GM18907 (cell line): ENCODE data around the gene CHIT1.

Source experiments
- ATAC-seq: cut with Tn5 transposase; IDR thresholded peaks from one replicate; pipeline ENCODE4 v1.9.1; 2021; ENCODE audit warnings: mild to moderate bottlenecking, moderate library complexity; ENCODE audit not compliant: unreplicated experiment

CHIT1 gene

DNA sequence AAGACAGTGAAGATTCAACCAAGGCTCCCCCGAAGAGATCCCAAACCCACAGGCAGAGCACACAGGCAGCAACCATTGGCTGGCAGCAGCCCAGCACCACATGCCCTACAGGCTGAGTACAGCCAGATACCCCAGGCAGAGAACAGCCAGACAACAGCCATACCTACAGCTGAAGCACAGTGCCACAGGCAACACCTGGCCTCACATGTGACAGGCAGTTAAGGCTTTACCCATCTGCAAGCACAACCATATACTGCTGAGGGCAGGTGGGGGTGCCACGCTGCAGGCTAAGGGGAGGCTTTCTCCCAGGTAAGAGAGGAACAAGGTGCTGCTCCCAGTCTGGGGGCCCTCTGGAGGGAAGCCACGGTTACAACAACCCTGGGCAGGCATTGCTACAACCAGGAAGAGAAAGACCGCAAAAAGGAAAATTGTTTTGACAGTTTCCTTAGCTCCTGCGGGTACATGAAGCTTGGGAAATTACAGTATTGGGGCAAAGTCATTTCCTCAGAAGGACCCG is 12.3 kb downstream of the CHIT1 start:
- no peak for ATAC-seq

DNA sequence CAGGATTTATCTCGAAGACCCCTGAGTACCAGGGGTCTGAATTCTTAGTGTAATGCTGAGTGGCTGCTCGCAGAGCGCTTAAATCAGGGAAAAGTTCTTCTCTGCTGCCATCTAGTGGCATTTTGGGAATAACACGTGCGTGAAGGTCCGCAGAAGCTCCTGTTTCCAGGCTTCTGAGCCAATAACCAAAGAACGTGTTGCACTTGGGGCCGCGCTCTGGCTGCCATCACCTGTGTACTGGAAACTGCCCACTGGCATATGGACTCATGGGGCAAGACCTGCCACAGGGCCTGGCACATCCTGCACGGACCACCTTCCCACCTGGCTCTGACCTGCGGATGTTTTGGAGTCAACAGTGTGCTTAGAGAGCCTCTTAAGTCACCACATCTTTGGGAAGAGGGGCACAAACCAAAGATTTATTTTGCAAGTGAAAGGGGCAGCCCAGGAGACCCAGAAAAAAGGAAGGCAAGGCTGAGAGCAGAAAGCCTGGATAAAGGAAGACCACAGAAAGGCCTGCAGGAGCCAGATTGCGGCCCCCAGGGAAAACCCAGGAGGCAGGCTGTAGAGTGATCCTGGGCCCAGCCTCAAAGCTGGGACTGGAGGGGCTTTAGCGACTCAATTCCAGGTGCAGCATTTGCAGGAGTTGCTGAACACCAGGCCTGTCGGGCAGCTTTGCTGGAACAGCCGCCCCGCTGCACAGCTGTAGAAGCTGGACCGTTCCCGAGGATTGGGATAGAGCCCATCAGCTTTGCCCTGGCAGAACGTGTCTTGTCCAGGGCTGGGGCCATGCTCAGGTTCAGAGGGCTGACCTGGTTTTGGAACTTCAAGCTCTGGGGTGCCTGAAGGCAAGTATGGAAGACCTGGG is 13.0 kb downstream of the CHIT1 start:
- no peak for ATAC-seq

DNA sequence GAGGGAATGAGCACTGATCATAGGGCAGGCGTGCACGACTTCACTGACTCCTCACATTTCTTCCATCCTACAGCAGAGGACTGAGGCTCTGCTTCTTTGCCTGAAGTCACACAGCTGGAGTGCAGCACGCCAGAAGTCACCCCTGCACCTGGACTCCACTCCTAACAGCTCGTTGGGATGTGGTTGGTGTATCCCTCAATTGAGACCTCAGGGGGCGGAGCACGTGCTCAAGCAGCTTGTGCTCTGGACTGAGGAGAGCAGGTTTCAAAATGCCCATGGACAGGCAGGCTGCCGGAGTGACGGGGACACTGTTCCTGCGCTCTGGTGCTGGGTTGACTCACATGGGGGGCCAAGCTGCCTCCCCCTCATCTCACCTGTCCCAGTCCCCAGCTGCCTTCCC is 13.9 kb downstream of the CHIT1 start:
- no peak for ATAC-seq

DNA sequence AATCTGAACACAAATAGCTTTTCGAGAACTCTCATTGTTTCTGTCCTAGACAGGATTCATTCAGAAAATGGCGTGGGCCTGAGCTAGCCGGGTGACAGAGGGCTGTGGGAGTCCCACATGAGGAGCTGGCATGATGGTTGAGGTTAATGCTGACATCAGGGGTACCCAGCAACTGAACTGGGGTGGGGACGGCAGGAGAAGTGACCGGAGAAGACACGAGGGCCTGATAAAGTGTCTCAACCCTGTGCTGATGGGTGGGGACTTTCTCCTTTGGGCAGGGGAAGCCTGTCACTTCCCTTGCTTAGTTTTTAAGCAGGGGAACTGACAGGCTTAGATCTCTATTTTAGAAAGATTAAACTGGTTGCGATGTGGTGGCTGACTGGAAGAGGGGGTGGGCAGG is 14.6 kb downstream of the CHIT1 start:
- no peak for ATAC-seq

DNA sequence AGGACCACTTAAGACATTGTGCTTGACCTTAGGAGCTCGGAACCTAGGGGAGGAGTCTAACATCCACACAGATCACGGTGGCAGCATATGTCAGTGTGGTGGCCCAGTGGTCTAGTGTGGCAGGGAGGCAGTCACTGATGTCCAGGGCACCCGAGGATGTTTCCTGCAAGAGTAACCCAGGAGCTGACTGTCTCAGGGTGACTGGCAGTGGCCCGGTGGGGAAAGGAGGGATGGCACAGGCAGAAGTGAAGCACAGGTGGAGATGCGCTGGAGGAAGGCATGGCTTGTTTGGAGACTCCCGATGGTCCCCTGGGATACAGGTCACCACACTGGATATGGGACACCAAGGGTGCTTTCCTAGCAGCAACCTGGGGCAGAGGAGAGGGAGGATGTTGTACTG is 16.3 kb downstream of the CHIT1 start:
- ATAC-seq = no peak

DNA sequence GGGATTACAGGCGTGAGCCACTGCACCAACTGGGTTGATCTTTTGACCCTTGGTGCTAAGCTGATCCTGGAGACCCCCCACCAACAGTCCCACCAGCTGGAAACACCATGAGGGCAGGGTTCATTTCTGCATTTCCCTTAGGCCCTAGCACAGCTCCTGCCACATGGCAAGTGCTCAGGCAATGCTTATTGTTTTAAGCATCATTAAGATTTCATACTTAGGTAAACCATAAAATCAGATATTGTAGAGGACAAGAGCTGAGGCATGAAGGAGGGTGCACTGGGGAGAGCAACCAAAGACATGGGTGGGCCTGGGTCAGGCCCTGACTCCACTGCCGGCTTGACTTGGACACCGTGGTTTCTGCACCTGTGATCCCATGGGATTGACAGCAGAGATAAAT is 17.7 kb downstream of the CHIT1 start:
- no peak for ATAC-seq

DNA sequence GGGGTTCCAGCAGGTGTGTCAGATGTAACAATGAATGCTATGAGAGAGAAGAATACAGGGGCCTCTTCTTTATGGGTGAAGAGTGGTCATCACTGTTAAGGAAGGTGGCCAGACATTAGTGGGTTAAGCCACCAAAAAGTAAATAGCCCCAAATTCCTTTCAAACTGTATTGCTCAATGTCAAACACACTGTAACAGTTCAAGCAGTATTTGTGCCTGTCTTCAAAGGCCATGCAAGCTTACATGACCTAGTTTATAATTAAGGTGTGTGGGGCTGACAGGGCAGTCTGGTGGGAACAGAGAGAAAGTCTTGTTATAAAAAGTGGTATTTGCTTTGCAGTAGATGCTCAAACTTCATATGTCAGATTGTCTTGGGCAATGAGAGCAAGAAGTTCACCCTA is 18.5 kb downstream of the CHIT1 start:
- ATAC-seq = no peak

DNA sequence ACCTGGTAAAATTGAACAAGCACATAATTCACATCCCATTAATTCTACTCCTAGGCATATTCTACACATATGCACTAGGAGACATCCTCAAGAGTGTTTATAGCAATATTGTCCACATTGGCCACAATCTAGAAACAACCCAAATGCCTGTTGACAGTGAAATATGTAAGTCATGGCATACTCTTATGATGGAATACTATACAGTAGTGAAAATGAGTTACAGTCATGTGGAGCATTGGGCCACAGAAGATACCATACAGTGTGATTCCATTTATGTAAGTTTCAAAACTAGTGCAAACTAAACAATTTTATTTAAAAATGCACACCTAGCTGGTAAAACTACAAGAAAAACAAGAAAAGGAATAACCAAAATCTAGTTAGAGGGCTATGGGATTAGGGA is 19.1 kb downstream of the CHIT1 start:
- ATAC-seq = no peak

DNA sequence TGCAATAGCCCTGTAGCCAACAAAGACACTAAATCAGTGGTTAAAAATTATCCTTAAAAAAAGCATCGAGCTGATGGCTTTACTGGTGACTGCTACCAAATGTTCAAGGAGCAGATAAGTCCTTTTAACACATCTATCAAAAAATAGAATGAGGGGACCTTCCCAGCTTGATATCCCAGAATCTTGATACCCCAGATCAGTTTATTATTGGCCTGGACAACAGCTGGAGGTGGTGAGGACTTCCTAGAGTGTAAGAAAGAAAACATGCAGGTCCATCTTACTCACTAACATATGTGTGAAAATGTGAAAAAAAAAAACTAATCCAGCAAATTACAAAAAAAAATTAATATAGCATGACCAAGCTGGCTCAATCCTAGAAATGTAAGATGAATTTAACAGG is 21.3 kb downstream of the CHIT1 start:
- no peak for ATAC-seq

DNA sequence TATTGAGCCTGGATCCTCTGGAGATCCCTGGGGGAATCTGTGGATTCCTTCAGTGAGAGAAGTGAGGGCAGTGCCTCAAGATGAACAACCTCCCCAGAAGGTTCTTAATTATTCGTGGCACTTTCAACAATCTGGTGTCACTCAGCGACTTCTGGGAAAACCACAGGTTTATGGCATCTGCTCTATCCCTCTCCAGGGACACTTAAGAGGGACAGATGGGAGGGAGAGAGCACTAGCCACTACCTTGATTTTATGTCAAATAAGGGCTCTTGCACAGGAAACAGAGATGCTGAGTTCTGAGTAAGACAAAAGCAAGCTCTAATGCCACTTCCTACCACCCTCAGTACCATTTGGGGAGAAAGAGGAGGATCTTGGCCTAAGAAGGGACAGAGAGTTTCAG is 21.7 kb downstream of the CHIT1 start:
- no peak for ATAC-seq

DNA sequence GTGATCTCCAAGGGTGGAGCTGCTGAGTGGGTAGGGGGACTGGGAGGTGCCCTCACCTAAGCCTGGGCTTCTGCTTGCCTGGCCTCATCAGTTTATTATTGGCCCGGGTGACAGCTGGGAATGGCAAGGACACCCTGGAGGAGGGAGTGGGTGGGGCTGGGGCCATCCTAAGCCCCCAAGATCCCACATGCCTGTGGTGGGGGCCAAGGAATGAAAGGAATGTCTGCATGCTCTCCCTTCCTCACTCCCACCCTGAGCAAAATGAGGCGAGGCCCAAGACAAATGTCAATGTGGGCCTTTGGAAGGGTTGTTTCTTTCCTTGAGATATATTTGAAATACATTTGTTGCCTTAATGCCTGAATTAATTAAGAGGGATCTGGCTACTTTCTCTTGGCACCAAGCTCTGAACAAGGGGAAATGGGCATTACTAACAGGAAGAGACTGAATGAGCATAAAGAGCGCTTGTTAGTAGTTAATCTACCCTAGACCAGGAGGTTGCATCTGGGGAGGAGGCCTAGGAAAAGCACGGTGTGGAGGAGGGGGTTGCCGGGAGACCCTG is 23.3 kb downstream of the CHIT1 start:
- ATAC-seq = no peak

DNA sequence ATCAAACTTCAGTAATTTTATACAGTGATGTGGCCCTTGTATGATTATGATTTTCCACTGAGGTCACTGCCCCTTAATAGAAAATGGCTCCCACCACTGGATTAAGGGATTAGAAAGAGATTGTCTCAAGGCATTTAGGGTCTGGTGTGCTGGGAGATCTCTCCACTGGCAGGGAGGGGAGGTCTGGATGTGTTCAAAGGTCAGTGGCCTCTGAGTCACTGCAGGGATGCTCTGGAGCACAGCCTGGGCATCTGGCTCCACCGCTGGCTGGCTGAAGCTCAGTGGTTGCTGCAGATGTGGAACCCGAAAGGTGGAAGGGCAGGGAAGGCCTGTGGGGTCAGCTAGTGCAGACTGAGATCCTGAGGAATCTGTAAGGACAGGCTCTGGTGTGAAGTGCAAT is 24.7 kb downstream of the CHIT1 start:
- ATAC-seq = no peak

DNA sequence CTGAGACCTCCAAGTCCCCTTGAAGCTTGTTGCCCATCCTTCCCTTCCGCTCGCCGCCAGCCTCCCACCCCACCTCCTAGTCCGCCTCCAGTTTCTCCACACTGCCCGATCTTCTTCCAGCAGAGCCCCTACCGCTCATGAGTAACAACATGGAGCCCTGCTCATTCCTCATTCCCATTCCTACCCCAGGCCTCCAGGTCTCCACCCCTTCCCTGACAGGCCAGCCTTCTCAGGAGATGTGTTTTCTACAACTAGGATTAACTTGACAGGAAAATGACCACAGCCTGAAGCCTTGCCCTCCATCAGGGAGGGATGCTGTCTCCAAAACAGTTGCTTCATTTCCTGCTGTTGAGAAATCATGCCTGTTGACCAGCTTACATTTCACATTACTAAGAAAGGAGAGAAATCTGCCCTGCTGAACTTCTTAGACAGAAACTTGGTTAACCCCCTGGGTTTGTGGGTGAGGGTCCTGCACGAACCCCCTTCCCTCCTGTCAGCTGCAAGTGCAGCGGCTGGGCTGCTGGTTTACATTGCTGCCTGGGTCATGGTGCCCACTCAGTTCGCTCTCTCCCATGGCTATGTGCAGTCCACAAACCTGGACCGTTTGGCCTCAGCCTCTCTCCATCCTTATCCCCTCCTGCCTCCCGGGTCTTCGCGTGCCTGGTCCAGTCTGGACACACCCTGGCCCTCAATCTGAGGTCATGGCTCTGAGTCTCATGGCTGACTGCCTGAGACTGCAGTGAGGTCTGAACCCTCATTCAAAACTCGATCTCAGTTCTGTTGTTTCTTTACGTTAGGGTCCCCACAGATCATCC is 26.8 kb downstream of the CHIT1 start:
- no peak for ATAC-seq

DNA sequence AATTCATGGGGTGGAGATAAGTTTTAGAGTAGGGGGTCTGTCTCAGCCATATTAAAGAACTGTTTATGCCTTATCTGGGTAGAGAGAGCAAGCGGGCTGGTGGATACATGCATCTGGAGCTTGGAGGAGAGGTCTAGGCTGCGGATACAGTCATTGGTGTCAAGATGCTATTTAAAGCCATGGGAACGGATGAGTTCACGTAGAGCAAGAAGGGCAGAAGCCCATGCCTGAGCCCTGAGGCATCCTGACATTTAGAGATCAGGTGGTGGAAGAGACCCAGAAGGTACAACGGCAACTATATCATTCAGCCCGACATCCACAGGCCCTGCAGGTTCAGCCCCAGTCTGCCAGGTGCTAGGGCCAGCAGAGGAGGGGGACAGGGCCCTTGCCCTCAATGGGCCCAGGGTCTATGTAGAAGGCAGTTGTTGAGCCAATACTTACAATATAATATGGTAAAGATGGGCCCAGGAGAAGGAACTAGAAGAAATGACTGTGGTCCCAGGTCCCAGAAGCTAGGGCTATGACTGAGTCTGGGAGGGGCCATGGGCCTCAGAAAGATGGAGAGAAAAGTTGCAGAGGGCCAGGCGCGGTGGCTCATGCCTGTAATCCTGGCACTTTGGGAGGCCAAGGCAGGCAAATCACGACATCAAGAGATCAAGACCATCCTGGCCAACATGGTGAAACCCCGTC is 27.8 kb downstream of the CHIT1 start:
- ATAC-seq = no peak

DNA sequence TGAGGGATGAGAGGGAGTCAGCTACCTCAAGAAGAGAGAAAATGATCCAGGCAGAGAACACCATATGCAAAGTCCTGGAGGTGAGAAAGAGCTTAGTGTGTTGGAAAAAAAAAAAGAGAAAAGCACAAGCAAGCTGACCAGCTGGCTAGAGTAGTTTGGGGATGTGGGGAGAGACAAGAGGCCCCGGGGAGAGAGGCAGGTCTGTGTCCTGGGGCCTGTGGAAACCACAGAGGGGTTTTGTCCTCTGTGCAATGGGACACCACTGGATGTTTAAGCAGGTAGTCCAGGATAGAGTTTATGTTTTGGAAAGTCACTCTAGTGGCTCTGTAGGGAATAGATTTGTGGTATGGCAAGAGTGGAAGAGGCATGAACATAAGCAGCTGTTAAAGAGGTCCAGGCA is 28.6 kb downstream of the CHIT1 start:
- ATAC-seq = no peak

DNA sequence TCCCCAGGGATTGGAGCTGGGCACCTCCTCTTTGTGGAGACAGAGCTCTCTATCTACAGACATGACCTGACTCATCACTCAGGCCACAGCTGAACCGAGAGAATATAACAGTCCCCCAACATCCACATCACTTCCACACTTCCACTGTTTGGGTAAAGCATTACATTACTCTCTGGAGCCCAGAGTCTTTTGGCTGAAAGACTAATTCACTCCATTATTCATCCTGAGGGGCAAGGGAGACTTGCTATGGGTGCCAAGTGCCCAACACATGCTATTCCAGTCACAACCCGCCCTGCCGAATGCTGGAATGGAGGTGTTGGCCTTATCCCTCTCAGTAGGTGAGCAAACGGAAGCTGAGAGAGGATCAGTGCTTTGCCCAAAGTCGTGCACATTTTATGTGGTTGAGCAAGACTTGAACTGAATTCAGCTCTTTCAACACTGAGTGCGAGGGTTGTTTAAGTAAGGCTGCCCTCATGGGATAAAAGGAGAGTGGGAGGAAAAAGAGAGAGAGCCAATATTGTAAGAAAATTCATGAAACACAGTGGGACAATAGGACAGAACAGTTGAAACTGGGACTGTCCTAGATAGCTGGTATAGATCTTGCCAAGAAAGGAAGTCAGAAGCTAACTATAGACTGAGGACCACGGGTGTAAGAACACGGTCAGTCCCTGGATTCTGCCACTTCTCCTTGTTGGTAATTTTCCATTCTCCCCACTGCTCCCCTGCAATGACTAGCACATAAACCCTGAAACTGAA is 29.5 kb downstream of the CHIT1 start:
- ATAC-seq = no peak

DNA sequence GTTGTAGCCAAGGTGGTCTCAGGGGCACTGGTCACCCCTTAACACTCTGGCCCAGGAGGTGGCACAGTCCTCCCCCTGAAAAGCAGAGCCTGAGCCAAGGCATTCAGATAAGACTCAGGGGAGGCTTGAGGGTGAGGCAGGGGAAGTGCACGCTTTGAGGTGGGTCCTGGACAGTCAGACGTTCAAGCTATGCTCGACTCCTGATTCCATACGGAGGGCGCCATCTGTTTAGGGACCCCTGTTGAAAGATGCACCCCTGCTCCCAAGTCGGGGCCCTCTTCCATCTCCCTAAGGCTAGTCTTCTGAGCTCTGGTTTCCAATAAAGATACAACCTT is 30.0 kb downstream of the CHIT1 start:
- no peak for ATAC-seq

DNA sequence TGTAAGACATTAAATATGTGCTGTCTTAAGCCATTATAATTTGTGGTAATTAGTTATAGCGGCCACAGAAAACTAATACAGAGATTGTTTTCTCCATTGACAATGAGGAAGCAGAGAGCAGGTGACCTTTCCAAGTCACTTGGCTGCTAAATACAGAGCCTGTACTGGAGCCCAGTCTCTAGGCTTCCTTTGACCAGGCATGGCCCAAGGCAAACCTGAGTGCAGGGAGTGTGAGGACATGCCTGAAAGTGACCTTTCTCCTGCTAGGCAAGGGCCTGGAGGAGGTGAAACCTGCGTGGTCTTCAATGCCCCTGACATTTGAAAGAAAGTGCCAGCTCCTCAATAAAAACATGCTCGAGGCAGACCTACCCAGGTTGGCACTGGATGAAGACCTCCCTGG is 30.5 kb downstream of the CHIT1 start:
- no peak for ATAC-seq

DNA sequence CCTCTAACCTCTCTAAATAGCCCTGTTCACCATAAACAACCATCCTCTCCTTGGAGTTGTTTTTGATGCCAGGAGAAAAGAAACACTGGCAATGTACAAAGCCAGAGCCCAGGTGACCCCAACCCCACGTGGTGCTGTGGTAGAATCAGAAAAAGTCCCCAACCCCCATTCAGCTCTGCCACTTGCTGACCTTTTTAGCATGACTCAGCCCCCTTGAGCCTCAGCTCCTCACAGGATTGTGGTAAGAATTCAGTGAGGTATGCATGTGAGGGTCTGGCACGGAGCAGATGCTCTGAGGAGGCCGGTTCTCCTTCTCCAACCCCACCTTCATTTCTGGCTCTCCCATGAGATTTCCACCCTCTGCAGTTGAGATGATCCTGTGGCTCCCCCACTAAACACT is 31.8 kb downstream of the CHIT1 start:
- ATAC-seq = no peak

DNA sequence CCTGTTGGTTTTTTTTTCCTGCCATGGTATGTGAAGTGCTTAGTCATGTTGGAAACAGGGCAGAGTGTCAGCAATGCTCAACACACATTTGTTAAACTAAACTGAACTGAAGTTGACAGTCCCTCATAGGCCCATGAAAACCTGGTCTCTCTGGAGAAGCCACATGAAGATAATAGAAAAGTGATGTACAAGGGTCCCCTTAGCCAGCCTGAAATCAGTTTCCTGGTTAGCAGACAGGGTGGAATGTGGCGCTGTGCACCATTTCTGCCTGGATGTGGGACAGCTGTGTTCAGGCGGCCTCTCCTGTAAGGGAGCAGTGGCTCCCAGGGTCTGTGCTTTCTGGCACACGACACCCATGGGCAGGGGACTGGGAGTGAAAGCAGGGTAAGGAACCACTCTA is 33.1 kb downstream of the CHIT1 start:
- ATAC-seq = no peak

DNA sequence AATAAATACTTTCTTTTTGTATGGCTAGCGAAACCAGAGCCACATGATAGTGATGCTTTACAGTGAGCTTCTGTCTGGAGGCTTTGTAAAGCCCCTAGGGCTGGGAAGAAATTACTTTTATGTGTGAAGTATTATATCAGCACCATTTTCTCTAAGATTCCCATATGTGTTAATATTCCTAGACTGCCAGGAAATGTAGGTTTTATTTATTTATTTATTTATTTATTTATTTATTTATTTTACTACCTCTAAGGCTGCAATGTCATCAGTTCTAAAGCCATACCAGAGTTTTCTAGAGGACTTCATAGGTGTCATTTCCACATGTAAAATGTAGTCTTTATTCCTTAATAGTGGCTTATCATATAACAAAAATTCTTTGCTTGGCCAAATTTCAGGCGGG is 38.5 kb downstream of the CHIT1 start:
- no peak for ATAC-seq
